ENCODE data around the gene CRISP2. TPM values are rescaled to one million over a fixed set of nuclear protein-coding genes. Genes with fewer than 3 reads are reported as not detected.

The CRISP2 gene, protein sequence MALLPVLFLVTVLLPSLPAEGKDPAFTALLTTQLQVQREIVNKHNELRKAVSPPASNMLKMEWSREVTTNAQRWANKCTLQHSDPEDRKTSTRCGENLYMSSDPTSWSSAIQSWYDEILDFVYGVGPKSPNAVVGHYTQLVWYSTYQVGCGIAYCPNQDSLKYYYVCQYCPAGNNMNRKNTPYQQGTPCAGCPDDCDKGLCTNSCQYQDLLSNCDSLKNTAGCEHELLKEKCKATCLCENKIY
- total RNA-seq (2021): not detected in 2 replicates
- Bru-seq, nascent RNA: not detected
- BruChase-seq, experiment 1, labeled RNA remaining after a 2-hour chase: not detected
- BruChase-seq, experiment 2, labeled RNA remaining after a 6-hour chase: not detected
- long read RNA-seq: 0 reads

DNA sequence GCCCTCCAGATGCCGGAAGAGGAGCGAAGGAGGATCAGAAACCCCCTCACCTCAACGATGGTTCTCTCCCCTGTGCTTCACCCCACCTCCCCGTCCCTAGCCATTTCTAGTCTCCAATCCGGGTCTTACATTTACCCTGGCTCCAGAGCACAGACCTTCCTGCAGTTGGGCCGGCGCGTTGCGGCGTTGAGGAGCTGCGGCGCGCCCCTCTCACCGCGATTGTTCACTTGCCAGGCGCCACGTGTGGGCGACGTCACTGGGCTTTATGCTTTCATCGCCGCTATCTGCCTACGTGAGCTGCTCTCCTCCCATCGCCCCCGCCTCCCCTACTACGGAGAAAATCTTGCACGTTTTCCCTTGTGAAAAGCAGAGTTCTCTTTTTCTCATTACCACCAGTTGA, at the start of gene CRISP2:
TSS of gene CRISP2 (minus strand) at position 198 of the 400 bp plus-strand sequence. CDS start 4,347 bp downstream, outside the sequence.
- no peak for DNase-seq
- Histone ChIP-seq H3K27me3 (ENCODE audit: insufficient read depth, low read depth) (0 out of 2 replicates have a peak, but pooled peaks cover 4% of the 10 kb centered on the region), H4K20me1 (ENCODE audit: insufficient read depth) (no peaks in the 10 kb centered on the region), H3K27ac (no peak within 1 kb of the TSS), H3K9me2 (ENCODE audit: insufficient read depth) (no peaks in the 10 kb centered on the region; the same call in 1 of the 2 replicates), H3K9me3 (ENCODE audit: insufficient read depth, low read depth) (no peaks in the 10 kb centered on the region), H3K36me3 (ENCODE audit: low read depth) (no peaks in the 10 kb centered on the region), H3K4me1 (replicated peaks; ENCODE audit: insufficient read depth) (no peaks in the 10 kb centered on the region), H3F3A (ENCODE audit: insufficient read depth, low read depth) (no peaks in the 10 kb centered on the region), H2AFZ (no peak within 1 kb of the TSS), H3K79me2 (ENCODE audit: low read depth) (no peaks in the 10 kb centered on the region), H3K4me3 (no peak within 1 kb of the TSS), H3K4me2 (no peak within 1 kb of the TSS)
- ChIA-PET CTCF (no interaction called here), POLR2A (ENCODE audit: unreplicated experiment) (no interaction called here)
- TF ChIP-seq, protein P1, sequence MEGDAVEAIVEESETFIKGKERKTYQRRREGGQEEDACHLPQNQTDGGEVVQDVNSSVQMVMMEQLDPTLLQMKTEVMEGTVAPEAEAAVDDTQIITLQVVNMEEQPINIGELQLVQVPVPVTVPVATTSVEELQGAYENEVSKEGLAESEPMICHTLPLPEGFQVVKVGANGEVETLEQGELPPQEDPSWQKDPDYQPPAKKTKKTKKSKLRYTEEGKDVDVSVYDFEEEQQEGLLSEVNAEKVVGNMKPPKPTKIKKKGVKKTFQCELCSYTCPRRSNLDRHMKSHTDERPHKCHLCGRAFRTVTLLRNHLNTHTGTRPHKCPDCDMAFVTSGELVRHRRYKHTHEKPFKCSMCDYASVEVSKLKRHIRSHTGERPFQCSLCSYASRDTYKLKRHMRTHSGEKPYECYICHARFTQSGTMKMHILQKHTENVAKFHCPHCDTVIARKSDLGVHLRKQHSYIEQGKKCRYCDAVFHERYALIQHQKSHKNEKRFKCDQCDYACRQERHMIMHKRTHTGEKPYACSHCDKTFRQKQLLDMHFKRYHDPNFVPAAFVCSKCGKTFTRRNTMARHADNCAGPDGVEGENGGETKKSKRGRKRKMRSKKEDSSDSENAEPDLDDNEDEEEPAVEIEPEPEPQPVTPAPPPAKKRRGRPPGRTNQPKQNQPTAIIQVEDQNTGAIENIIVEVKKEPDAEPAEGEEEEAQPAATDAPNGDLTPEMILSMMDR (conservative IDR thresholded peaks at IDR 0.05): no peak
- TF ChIP-seq EZH2 (IDR thresholded peaks at IDR 0.05; ENCODE audit: low read depth): no peak
- intact Hi-C loops (cut with micrococcal nuclease; ENCODE audit: unreplicated experiment): no loop called here
- no TSS peak for BruUV-seq (replicated peaks)

DNA sequence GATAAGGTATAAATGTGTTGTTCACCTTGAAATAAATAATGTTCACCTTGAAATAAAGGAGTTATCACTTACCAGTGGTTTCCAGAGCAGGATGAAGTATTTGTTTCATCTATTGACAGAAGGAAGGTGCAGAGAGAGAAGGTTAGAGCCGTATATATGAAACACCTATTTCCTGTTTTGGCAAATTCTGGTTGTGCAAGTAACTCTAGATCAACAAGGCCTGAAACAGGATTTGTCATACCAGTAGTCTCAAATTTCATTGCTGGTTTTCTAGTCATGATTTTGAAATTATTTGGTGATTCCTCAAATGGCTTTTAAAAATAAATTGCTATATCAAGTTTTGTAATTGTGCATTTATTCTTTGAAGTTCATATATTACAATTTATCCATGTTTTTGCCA, 30.9 kb upstream of the CRISP2 start, which contains the start of gene CRISP3:
TSS of gene CRISP3 (minus strand) at position 130 of the 400 bp plus-strand sequence. CDS start at position 109, 21 bp downstream.
- H3K36me3 ChIP-seq (ENCODE audit: low read depth): no peaks in the 10 kb centered on the region
- 0 out of 2 replicates have a peak, but pooled peaks cover 5% of the 10 kb centered on the region for H3K4me1 ChIP-seq (replicated peaks; ENCODE audit: insufficient read depth)
- no peak within 1 kb of the TSS for H3K4me3 ChIP-seq
- H3K79me2 ChIP-seq (ENCODE audit: low read depth): no peaks in the 10 kb centered on the region
- H3K9me2 ChIP-seq (ENCODE audit: insufficient read depth): 0 out of 2 replicates have a peak, but pooled peaks cover 4% of the 10 kb centered on the region
- intact Hi-C loops (cut with micrococcal nuclease; ENCODE audit: unreplicated experiment): loop anchor here (5.0 kb wide), 1 partner anchor 67 kb away; no protein-coding TSS in a partner anchor
- DNase-seq: peak in 1 of 2 experiments; percentile 38
- H2AFZ ChIP-seq: no peak within 1 kb of the TSS
- no peak within 1 kb of the TSS for H3K27ac ChIP-seq
- POLR2A ChIA-PET (ENCODE audit: unreplicated experiment): no interaction called here
- CTCF ChIA-PET: no interaction called here
- no peaks in the 10 kb centered on the region for H3K9me3 ChIP-seq (ENCODE audit: insufficient read depth, low read depth)
- no peaks in the 10 kb centered on the region for H3F3A ChIP-seq (ENCODE audit: insufficient read depth, low read depth)
- H3K27me3 ChIP-seq (ENCODE audit: insufficient read depth, low read depth): no peaks in the 10 kb centered on the region
- no peak for TF ChIP-seq EZH2 (IDR thresholded peaks at IDR 0.05; ENCODE audit: low read depth)
- TF ChIP-seq, protein P1 (conservative IDR thresholded peaks at IDR 0.05): no peak
- BruUV-seq (replicated peaks): no TSS peak
- H3K4me2 ChIP-seq: no peak within 1 kb of the TSS
- H4K20me1 ChIP-seq (ENCODE audit: insufficient read depth): no peaks in the 10 kb centered on the region

DNA sequence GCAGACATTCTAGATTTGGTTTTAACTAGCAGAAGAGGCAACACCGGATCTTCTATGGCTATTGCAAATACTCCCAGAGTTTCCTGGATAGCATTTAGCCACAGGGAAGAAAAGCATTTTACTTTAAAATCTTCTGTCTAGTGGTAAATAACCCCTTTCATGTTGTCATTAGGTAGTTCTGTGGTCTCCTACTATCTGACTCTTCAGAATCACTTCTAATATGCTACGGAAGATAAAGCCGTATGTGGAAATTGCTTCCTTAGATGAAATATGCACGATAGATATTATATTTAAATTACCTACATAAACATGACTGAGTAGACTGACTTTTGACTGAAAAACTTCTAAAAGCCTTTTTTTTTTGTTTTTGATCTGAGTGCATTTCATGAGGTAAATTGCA, 30.1 kb upstream of the CRISP2 start:
- no peaks in the 10 kb centered on the region for H3K79me2 ChIP-seq (ENCODE audit: low read depth)
- no peaks in the 10 kb centered on the region for H3F3A ChIP-seq (ENCODE audit: insufficient read depth, low read depth)
- H3K27ac ChIP-seq: no peak overlapping the region
- TF ChIP-seq EZH2 (IDR thresholded peaks at IDR 0.05; ENCODE audit: low read depth): no peak
- TF ChIP-seq, protein P1 (conservative IDR thresholded peaks at IDR 0.05): no peak
- H3K4me2 ChIP-seq: no peak overlapping the region
- H2AFZ ChIP-seq: no peak overlapping the region
- 0 out of 2 replicates have a peak, but pooled peaks cover 5% of the 10 kb centered on the region for H3K4me1 ChIP-seq (replicated peaks; ENCODE audit: insufficient read depth)
- no peaks in the 10 kb centered on the region for H3K9me3 ChIP-seq (ENCODE audit: insufficient read depth, low read depth)
- no TSS peak for BruUV-seq (replicated peaks)
- H3K27me3 ChIP-seq (ENCODE audit: insufficient read depth, low read depth): no peaks in the 10 kb centered on the region
- no peaks in the 10 kb centered on the region for H4K20me1 ChIP-seq (ENCODE audit: insufficient read depth)
- H3K36me3 ChIP-seq (ENCODE audit: low read depth): no peaks in the 10 kb centered on the region
- H3K4me3 ChIP-seq: no peak overlapping the region
- CTCF ChIA-PET: no interaction called here
- POLR2A ChIA-PET (ENCODE audit: unreplicated experiment): no interaction called here
- intact Hi-C loops (cut with micrococcal nuclease; ENCODE audit: unreplicated experiment): loop anchor here (5.0 kb wide), 1 partner anchor 66 kb away; no protein-coding TSS in a partner anchor
- H3K9me2 ChIP-seq (ENCODE audit: insufficient read depth): 0 out of 2 replicates have a peak, but pooled peaks cover 4% of the 10 kb centered on the region
- DNase-seq: no peak

All from PC-9 (cell line).